ENCODE results near the gene SORBS2. TPM values are rescaled to one million over a fixed set of nuclear protein-coding genes. Genes with fewer than 3 reads are reported as not detected.

Gene SORBS2
- total RNA-seq, 1 experiment from 2014 or later, result 0.34 TPM

GRCh38 chr4:185718578-185719499, 93.2 kb downstream of the SORBS2 start:
- ChIA-PET POLR2A (no interaction called here), CTCF (no interaction called here)

GRCh38 chr4:185717377-185717741, 94.6 kb downstream of the SORBS2 start:
- BruUV-seq (replicated peaks), result no TSS peak
- no peak overlapping the region for H3K27ac ChIP-seq (ENCODE audit: low read depth, low read length)
- no peaks in the 10 kb centered on the region for H3K27me3 ChIP-seq (ENCODE audit: insufficient read depth, low read length)
- H3K36me3 ChIP-seq (ENCODE audit: control insufficient read depth in 1 of 2, insufficient read depth in 2 of 2, low read length in 2 of 2), result no peaks in the 10 kb centered on the region
- H4K20me1 ChIP-seq (ENCODE audit: insufficient read depth), result no peaks in the 10 kb centered on the region
- no peak for TF ChIP-seq JUND (IDR thresholded peaks at IDR 0.05)
- TF ChIP-seq POLR2A (IDR thresholded peaks at IDR 0.05; ENCODE audit: borderline replicate concordance, extremely low read depth, insufficient read depth, insufficient read length), result no peak
- no peak for TF ChIP-seq EGR1 (IDR thresholded peaks at IDR 0.05; ENCODE audit: low read depth)
- TF ChIP-seq ZFX (IDR thresholded peaks at IDR 0.05), result no peak
- no peak for TF ChIP-seq CBX3 (IDR thresholded peaks at IDR 0.05; ENCODE audit: low read depth)
- no peak for TF ChIP-seq RAD21 (IDR thresholded peaks at IDR 0.05; ENCODE audit: low read depth)
- H3K9ac ChIP-seq (ENCODE audit: low read length), result no peak overlapping the region
- H3K4me3 ChIP-seq (replicated peaks in 1 of 2; ENCODE audit: low read depth in 1 of 2, low read length in 2 of 2), result no peak overlapping the region
- RAD21 ChIA-PET (ENCODE audit: low non-redundant PET in 1 of 2, low total read pairs in 2 of 2, uncharacterized antibody in 2 of 2, unreplicated experiment in 2 of 2), result no interaction called here
- no peak overlapping the region for H3K4me2 ChIP-seq (ENCODE audit: low read length)
- no peaks in the 10 kb centered on the region for H3K9me3 ChIP-seq (ENCODE audit: control insufficient read depth in 1 of 2, insufficient read depth in 1 of 2, low read depth in 1 of 2, low read length in 2 of 2)
- intact Hi-C loops (cut with micrococcal nuclease), result no loop called here
- POLR2A ChIA-PET, result no interaction called here
- DNase-seq (ENCODE audit: low read depth, low spot score), result no peak
- no peaks in the 10 kb centered on the region for H3K4me1 ChIP-seq (ENCODE audit: control insufficient read depth in 1 of 2, insufficient read depth in 2 of 2, low read length in 2 of 2)
- no peak overlapping the region for H2AFZ ChIP-seq (ENCODE audit: low read depth, low read length, poor library complexity, severe bottlenecking)
- no peaks in the 10 kb centered on the region for H3K79me2 ChIP-seq (ENCODE audit: insufficient read depth, low read length)
- CTCF ChIA-PET, result no interaction called here
- no peak for ATAC-seq
- no peaks in the 10 kb centered on the region for H3K9me2 ChIP-seq (ENCODE audit: insufficient read depth)

More at GRCh38 chr4:185718578-185719499, 93.2 kb downstream of the SORBS2 start:
- Histone ChIP-seq H3K9me2 (ENCODE audit: insufficient read depth) (no peaks in the 10 kb centered on the region), H3K79me2 (ENCODE audit: insufficient read depth, low read length) (no peaks in the 10 kb centered on the region), H2AFZ (ENCODE audit: low read depth, low read length, poor library complexity, severe bottlenecking) (no peak overlapping the region), H3K9me3 (ENCODE audit: control insufficient read depth in 1 of 2, insufficient read depth in 1 of 2, low read depth in 1 of 2, low read length in 2 of 2) (no peaks in the 10 kb centered on the region), H3K27me3 (ENCODE audit: insufficient read depth, low read length) (no peaks in the 10 kb centered on the region), H3K4me1 (ENCODE audit: control insufficient read depth in 1 of 2, insufficient read depth in 2 of 2, low read length in 2 of 2) (no peaks in the 10 kb centered on the region), H3K27ac (ENCODE audit: low read depth, low read length) (no peak overlapping the region), H3K9ac (ENCODE audit: low read length) (no peak overlapping the region), H3K4me2 (ENCODE audit: low read length) (no peak overlapping the region), H3K36me3 (ENCODE audit: control insufficient read depth in 1 of 2, insufficient read depth in 2 of 2, low read length in 2 of 2) (no peaks in the 10 kb centered on the region), H3K4me3 (replicated peaks in 1 of 2; ENCODE audit: low read depth in 1 of 2, low read length in 2 of 2) (no peak overlapping the region), H4K20me1 (ENCODE audit: insufficient read depth) (no peaks in the 10 kb centered on the region)
- TF ChIP-seq JUND (IDR thresholded peaks at IDR 0.05), result no peak
- no peak for TF ChIP-seq EGR1 (IDR thresholded peaks at IDR 0.05; ENCODE audit: low read depth)
- intact Hi-C loops (cut with micrococcal nuclease), result no loop called here
- BruUV-seq (replicated peaks), result no TSS peak
- DNase-seq (ENCODE audit: low read depth, low spot score) (no peak), ATAC-seq (no peak)
- RAD21 ChIA-PET (ENCODE audit: low non-redundant PET in 1 of 2, low total read pairs in 2 of 2, uncharacterized antibody in 2 of 2, unreplicated experiment in 2 of 2), result no interaction called here
